ENCODE results near the gene JKAMP. TPM values are rescaled to one million over a fixed set of nuclear protein-coding genes. Genes with fewer than 3 reads are reported as not detected.

JKAMP gene
- total and polyA plus RNA-seq, 2 of the 8 experiments (the other 6 are each of a cell fraction or from before 2014, with no cell fraction given): 34.9 to 182 TPM

DNA sequence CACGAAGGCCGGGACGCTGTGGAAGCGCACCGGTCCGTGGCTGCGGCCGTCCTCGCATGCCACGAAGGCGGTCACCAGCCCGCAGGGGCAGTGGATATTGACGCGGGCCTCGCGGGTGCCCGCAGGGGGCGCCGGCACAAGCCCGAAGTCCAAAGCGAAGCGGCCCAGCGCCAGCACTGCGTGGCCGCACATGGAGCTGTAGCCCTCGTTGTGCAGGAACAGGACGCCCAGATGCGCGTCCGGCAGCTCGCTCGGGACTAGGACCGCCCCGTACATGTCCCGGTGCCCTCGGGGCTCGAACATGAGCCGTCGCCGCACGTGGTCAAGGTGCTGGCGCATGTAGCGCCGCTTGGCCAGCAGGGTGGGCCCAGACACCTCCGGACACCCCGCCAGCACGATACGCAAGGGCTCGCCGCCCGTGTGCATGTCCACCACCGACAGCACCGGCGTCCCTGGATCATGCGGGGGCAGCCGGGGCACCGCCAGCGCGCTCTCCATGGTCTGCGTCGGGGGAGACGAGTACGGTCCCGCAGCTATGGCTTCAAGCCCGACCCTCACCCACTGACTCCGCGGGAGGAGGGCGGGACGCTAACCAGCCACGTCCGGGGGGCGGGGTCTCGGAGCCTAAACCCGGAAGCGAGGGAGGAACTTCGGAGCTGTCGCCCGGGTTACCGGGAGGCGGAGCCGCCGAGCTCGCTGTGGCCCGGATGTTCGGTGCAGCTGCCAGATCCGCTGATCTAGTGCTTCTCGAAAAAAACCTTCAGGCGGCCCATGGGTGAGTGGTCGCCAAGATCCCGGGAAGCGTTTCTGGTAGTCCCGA lies at the start of gene JKAMP, which contains the start of gene L3HYPDH (continued):
- TF ChIP-seq, protein P1, sequence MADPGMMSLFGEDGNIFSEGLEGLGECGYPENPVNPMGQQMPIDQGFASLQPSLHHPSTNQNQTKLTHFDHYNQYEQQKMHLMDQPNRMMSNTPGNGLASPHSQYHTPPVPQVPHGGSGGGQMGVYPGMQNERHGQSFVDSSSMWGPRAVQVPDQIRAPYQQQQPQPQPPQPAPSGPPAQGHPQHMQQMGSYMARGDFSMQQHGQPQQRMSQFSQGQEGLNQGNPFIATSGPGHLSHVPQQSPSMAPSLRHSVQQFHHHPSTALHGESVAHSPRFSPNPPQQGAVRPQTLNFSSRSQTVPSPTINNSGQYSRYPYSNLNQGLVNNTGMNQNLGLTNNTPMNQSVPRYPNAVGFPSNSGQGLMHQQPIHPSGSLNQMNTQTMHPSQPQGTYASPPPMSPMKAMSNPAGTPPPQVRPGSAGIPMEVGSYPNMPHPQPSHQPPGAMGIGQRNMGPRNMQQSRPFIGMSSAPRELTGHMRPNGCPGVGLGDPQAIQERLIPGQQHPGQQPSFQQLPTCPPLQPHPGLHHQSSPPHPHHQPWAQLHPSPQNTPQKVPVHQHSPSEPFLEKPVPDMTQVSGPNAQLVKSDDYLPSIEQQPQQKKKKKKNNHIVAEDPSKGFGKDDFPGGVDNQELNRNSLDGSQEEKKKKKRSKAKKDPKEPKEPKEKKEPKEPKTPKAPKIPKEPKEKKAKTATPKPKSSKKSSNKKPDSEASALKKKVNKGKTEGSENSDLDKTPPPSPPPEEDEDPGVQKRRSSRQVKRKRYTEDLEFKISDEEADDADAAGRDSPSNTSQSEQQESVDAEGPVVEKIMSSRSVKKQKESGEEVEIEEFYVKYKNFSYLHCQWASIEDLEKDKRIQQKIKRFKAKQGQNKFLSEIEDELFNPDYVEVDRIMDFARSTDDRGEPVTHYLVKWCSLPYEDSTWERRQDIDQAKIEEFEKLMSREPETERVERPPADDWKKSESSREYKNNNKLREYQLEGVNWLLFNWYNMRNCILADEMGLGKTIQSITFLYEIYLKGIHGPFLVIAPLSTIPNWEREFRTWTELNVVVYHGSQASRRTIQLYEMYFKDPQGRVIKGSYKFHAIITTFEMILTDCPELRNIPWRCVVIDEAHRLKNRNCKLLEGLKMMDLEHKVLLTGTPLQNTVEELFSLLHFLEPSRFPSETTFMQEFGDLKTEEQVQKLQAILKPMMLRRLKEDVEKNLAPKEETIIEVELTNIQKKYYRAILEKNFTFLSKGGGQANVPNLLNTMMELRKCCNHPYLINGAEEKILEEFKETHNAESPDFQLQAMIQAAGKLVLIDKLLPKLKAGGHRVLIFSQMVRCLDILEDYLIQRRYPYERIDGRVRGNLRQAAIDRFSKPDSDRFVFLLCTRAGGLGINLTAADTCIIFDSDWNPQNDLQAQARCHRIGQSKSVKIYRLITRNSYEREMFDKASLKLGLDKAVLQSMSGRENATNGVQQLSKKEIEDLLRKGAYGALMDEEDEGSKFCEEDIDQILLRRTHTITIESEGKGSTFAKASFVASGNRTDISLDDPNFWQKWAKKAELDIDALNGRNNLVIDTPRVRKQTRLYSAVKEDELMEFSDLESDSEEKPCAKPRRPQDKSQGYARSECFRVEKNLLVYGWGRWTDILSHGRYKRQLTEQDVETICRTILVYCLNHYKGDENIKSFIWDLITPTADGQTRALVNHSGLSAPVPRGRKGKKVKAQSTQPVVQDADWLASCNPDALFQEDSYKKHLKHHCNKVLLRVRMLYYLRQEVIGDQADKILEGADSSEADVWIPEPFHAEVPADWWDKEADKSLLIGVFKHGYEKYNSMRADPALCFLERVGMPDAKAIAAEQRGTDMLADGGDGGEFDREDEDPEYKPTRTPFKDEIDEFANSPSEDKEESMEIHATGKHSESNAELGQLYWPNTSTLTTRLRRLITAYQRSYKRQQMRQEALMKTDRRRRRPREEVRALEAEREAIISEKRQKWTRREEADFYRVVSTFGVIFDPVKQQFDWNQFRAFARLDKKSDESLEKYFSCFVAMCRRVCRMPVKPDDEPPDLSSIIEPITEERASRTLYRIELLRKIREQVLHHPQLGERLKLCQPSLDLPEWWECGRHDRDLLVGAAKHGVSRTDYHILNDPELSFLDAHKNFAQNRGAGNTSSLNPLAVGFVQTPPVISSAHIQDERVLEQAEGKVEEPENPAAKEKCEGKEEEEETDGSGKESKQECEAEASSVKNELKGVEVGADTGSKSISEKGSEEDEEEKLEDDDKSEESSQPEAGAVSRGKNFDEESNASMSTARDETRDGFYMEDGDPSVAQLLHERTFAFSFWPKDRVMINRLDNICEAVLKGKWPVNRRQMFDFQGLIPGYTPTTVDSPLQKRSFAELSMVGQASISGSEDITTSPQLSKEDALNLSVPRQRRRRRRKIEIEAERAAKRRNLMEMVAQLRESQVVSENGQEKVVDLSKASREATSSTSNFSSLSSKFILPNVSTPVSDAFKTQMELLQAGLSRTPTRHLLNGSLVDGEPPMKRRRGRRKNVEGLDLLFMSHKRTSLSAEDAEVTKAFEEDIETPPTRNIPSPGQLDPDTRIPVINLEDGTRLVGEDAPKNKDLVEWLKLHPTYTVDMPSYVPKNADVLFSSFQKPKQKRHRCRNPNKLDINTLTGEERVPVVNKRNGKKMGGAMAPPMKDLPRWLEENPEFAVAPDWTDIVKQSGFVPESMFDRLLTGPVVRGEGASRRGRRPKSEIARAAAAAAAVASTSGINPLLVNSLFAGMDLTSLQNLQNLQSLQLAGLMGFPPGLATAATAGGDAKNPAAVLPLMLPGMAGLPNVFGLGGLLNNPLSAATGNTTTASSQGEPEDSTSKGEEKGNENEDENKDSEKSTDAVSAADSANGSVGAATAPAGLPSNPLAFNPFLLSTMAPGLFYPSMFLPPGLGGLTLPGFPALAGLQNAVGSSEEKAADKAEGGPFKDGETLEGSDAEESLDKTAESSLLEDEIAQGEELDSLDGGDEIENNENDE (IDR thresholded peaks at IDR 0.05; ENCODE audit: insufficient replicate concordance, low read length): no peak
- no peak for TF ChIP-seq SRF (IDR thresholded peaks at IDR 0.05; ENCODE audit: low read depth, low read length)
- no peak for TF ChIP-seq SUZ12 (IDR thresholded peaks at IDR 0.05; ENCODE audit: low read length)
- TF ChIP-seq TAF7 (optimal IDR thresholded peaks at IDR 0.05; ENCODE audit: borderline replicate concordance, low read depth, low read length): no peak
- TF ChIP-seq FOSL1 (IDR thresholded peaks at IDR 0.05; ENCODE audit: insufficient read depth, low read depth, low read length): no peak
- no peak for TF ChIP-seq KDM5A (IDR thresholded peaks at IDR 0.05; ENCODE audit: low read length)
- TF ChIP-seq YY1 (IDR thresholded peaks at IDR 0.05; ENCODE audit: low read depth, low read length): no peak
- TF ChIP-seq CEBPB (IDR thresholded peaks at IDR 0.05; ENCODE audit: low read depth, low read length): no peak
- TF ChIP-seq POU5F1 (IDR thresholded peaks at IDR 0.05; ENCODE audit: low read depth, low read length): no peak
- TF ChIP-seq SIRT6 (IDR thresholded peaks at IDR 0.05; ENCODE audit: low read length): no peak
- TF ChIP-seq TBP (IDR thresholded peaks at IDR 0.05; ENCODE audit: low read depth, low read length): peak; percentile 45

All from H1 (cell line).